OCI-LY1 (cell line): ENCODE measurements around the gene WWC2.

Experiments used
- H2AFZ ChIP-seq: fragments of 200-600 bp; sonication (generic), shearing (Covaris generic); 2 replicates; pipeline ENCODE4 v1.6.0; 2014; ENCODE audit warnings: antibody characterized with exemption, mild to moderate bottlenecking, low read length
- H3F3A ChIP-seq: fragments of 200-600 bp; sonication (generic), shearing (Covaris generic); 2 replicates; pipeline ENCODE4 v1.6.0; 2014; ENCODE audit warnings: mild to moderate bottlenecking, antibody characterized with exemption, low read length, moderate library complexity; ENCODE audit not compliant: insufficient read depth
- H3K27ac ChIP-seq: fragments of 200-600 bp; sonication (generic); 2 replicates; pipeline ENCODE4 v1.5.1; 2014; ENCODE audit warnings: low read length, mixed run types, mild to moderate bottlenecking, low read depth; ENCODE audit not compliant: poor library complexity, severe bottlenecking
- H3K27me3 ChIP-seq: fragments of 200-600 bp; sonication (generic); 2 replicates; pipeline ENCODE4 v1.6.0; 2014; ENCODE audit warnings: antibody characterized with exemption, mild to moderate bottlenecking, low read length, moderate library complexity; ENCODE audit not compliant: insufficient read depth
- H3K36me3 ChIP-seq: fragments of 200-600 bp; sonication (generic); 2 replicates; pipeline ENCODE4 v1.6.1; 2014; ENCODE audit warnings: mild to moderate bottlenecking, antibody characterized with exemption, low read length, moderate library complexity, mixed read lengths; ENCODE audit not compliant: insufficient read depth
- H3K4me1 ChIP-seq: fragments of 200-600 bp; sonication (generic); 2 replicates; pipeline ENCODE4 v1.5.1; 2014; ENCODE audit warnings: mild to moderate bottlenecking, low read length, moderate library complexity; ENCODE audit not compliant: insufficient read depth, severe bottlenecking
- H3K4me2 ChIP-seq: fragments of 200-600 bp; sonication (generic), shearing (Covaris generic); 2 replicates; pipeline ENCODE4 v1.6.1; 2014; ENCODE audit warnings: low read length
- H3K4me3 ChIP-seq: fragments of 200-600 bp; sonication (generic); 2 replicates; pipeline ENCODE4 v1.5.1; 2014; ENCODE audit warnings: low read length, low read depth, mild to moderate bottlenecking, mixed read lengths; ENCODE audit not compliant: poor library complexity, severe bottlenecking
- H3K79me2 ChIP-seq: fragments of 200-600 bp; shearing (Covaris generic); 2 replicates; pipeline ENCODE4 v1.6.1; 2016; ENCODE audit warnings: mixed run types, low read length, mixed read lengths; ENCODE audit not compliant: insufficient read depth
- H3K9ac ChIP-seq: fragments of 200-600 bp; sonication (generic), shearing (Covaris generic); 2 replicates; pipeline ENCODE4 v1.6.1; 2014; ENCODE audit warnings: mild to moderate bottlenecking, low read length, mixed read lengths
- H3K9me2 ChIP-seq: fragments of 200-600 bp; sonication (generic), shearing (Covaris generic); 2 replicates; pipeline ENCODE4 v1.6.1; 2014; ENCODE audit warnings: low read depth, mild to moderate bottlenecking, low read length, mixed read lengths
- H3K9me3 ChIP-seq: fragments of 200-600 bp; shearing (Covaris generic); 2 replicates; pipeline ENCODE4 v1.6.1; 2014; ENCODE audit warnings: low read length, mixed read lengths
- H4K20me1 ChIP-seq: fragments of 200-600 bp; sonication (generic), shearing (Covaris generic); 2 replicates; pipeline ENCODE4 v1.6.0; 2016; ENCODE audit warnings: mild to moderate bottlenecking, low read length; ENCODE audit not compliant: insufficient read depth
- EZH2 ChIP-seq: fragments of 200-600 bp; sonication (generic), shearing (Covaris generic); IDR thresholded peaks from 2 replicates; pipeline ENCODE4 v1.8.0; 2017; ENCODE audit warnings: borderline replicate concordance, mixed run types, mild to moderate bottlenecking, antibody characterized with exemption, low read length, moderate library complexity, mixed read lengths
- TF ChIP-seq, protein P1 (sequence below): fragments of 200-600 bp; sonication (generic), shearing (Covaris generic); IDR thresholded peaks from 2 replicates; pipeline ENCODE4 v1.5.1; 2017; ENCODE audit warnings: mild to moderate bottlenecking, antibody characterized with exemption, low read length, moderate library complexity, mixed read lengths

Gene WWC2

DNA sequence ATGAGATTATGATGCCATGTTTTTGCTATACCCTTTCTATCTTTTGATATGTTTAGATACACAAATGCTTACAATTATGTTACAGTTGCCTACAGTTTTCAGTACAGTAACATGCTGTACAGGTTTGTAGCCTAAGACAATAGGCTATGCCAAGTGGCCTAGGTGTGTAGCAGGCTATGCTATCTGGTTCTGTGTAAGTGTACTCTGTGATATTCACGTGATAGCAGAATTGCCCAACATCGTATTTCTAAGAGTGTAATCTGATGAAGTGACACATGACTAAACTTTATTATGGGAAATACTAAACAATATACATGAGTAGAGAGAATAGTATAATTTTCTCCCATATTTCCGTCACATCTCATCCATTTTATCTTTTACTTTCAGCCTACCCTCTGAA is 124.0 kb downstream of the WWC2 start:
- H3K79me2 ChIP-seq = no peaks in the 10 kb centered on the region
- H3K27me3 ChIP-seq = no peaks in the 10 kb centered on the region
- H3K9ac ChIP-seq = no peak overlapping the region
- H3K4me3 ChIP-seq = no peak overlapping the region
- H3F3A ChIP-seq = no peaks in the 10 kb centered on the region
- no peak overlapping the region for H3K4me2 ChIP-seq
- no peak for TF ChIP-seq EZH2
- no peaks in the 10 kb centered on the region for H4K20me1 ChIP-seq
- H3K27ac ChIP-seq = no peak overlapping the region
- no peaks in the 10 kb centered on the region for H3K36me3 ChIP-seq
- H3K9me2 ChIP-seq = no peaks in the 10 kb centered on the region
- no peaks in the 10 kb centered on the region for H3K9me3 ChIP-seq
- H3K4me1 ChIP-seq = no peaks in the 10 kb centered on the region
- H2AFZ ChIP-seq = no peak overlapping the region

DNA sequence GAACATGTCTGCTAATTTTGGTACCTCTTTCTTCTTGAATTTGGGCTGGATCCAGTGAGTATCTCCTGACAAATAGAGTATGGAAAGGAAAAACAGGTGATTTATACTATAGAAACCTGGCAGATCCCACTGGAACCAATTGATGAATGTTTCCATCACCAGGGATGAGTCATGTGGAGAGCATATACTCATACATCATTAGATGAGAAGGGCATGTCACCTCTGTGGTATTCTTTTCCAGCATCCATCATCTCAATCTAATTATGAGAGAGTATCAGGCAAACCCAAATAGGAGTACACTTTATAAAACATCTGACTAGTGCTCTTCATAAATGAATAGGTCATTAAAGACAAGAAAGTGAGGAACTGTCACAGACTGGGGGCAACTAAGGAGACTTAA is 130.3 kb downstream of the WWC2 start:
- Histone ChIP-seq H3K4me3 (no peak overlapping the region), H2AFZ (no peak overlapping the region), H3K36me3 (no peaks in the 10 kb centered on the region), H3K27ac (no peak overlapping the region), H3K9ac (no peak overlapping the region), H3K9me2 (no peaks in the 10 kb centered on the region), H3F3A (no peaks in the 10 kb centered on the region), H3K79me2 (no peaks in the 10 kb centered on the region), H4K20me1 (no peaks in the 10 kb centered on the region), H3K27me3 (no peaks in the 10 kb centered on the region), H3K4me1 (no peaks in the 10 kb centered on the region), H3K9me3 (no peaks in the 10 kb centered on the region), H3K4me2 (no peak overlapping the region)
- TF ChIP-seq EZH2 = no peak

DNA sequence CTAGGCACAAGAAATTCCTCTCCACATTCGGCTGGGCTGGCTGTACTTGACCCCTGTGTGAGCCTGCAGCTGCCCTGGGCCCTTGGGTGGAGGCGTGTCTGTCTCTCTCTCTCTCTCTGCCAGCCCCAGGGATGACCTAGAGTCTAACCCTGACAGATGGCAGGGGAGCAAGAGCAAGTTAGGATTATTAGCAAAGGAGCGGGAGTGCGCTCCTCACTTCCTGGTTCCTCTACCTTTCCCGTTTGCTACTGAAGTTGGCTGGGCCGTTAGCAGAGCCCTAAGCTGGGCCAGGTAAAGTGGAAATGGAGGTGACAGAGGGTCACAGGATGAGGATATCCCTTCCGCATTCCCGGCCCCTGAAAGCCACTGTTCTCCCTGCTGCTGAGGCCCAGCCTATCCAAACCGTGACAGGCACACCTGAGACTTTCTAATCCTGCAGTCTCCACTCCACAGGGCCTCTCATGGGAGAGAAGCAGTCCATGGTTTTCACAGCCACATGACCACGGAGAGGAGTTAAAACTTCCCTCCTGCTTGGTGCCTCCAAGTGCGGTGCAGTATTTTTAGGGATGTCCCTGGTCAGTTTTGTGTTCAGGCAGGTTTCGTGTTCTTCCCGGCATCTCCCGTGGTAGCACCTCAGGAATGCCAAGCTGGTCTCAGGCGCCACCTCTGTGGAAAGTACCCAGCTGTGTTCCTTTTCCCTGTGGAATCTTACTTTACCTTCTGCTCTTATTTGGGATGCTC is 141.7 kb downstream of the WWC2 start:
- H3K9me3 ChIP-seq = no peaks in the 10 kb centered on the region
- TF ChIP-seq EZH2 = no peak
- TF ChIP-seq, protein P1, sequence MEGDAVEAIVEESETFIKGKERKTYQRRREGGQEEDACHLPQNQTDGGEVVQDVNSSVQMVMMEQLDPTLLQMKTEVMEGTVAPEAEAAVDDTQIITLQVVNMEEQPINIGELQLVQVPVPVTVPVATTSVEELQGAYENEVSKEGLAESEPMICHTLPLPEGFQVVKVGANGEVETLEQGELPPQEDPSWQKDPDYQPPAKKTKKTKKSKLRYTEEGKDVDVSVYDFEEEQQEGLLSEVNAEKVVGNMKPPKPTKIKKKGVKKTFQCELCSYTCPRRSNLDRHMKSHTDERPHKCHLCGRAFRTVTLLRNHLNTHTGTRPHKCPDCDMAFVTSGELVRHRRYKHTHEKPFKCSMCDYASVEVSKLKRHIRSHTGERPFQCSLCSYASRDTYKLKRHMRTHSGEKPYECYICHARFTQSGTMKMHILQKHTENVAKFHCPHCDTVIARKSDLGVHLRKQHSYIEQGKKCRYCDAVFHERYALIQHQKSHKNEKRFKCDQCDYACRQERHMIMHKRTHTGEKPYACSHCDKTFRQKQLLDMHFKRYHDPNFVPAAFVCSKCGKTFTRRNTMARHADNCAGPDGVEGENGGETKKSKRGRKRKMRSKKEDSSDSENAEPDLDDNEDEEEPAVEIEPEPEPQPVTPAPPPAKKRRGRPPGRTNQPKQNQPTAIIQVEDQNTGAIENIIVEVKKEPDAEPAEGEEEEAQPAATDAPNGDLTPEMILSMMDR = no peak
- no peaks in the 10 kb centered on the region for H3K36me3 ChIP-seq
- no peak overlapping the region for H2AFZ ChIP-seq
- no peak overlapping the region for H3K27ac ChIP-seq
- H3K4me1 ChIP-seq = no peaks in the 10 kb centered on the region
- H3K79me2 ChIP-seq = no peaks in the 10 kb centered on the region
- H3K4me2 ChIP-seq = no peak overlapping the region
- no peak overlapping the region for H3K9ac ChIP-seq
- H3K27me3 ChIP-seq = no peaks in the 10 kb centered on the region
- H3K4me3 ChIP-seq = no peak overlapping the region
- no peaks in the 10 kb centered on the region for H3F3A ChIP-seq
- no peaks in the 10 kb centered on the region for H4K20me1 ChIP-seq
- no peaks in the 10 kb centered on the region for H3K9me2 ChIP-seq

DNA sequence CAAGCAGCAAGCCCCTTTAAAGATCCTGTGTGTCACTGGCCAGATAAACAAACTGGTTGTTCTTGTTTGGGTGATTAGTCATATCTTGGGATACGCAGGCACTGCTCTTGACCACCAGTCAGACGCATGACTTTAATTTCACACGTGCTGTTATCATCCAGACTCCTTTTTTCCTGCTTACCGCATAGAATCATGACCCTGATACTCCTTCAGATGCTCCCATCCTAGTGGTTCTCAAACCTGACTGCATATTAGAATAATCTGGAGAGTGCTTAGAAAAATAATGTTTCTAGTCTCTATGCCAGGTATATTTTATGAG is 142.2 kb downstream of the WWC2 start:
- Histone ChIP-seq H3K36me3 (no peaks in the 10 kb centered on the region), H2AFZ (no peak overlapping the region), H3K27ac (no peak overlapping the region)

More for the DNA sequence above, 142.2 kb downstream of the WWC2 start:
- no peaks in the 10 kb centered on the region for H3K79me2 ChIP-seq
- H3K4me3 ChIP-seq = no peak overlapping the region
- no peaks in the 10 kb centered on the region for H3K27me3 ChIP-seq
- TF ChIP-seq, protein P1 = no peak
- no peak for TF ChIP-seq EZH2
- no peaks in the 10 kb centered on the region for H4K20me1 ChIP-seq
- H3K9ac ChIP-seq = no peak overlapping the region
- H3F3A ChIP-seq = no peaks in the 10 kb centered on the region
- no peaks in the 10 kb centered on the region for H3K9me3 ChIP-seq
- no peaks in the 10 kb centered on the region for H3K4me1 ChIP-seq
- H3K4me2 ChIP-seq = no peak overlapping the region
- no peaks in the 10 kb centered on the region for H3K9me2 ChIP-seq
